Mesenchymal stem cell (in vitro differentiated cells and primary cell): ENCODE results near the gene MARF1.
A peak's percentile ranks its signal among the peaks of the same experiment; 100 is the strongest.

Experiments
- DNase-seq: peaks from one replicate; pipeline ENCODE4 v3.0.0-alpha.2; 2013
- H2AFZ ChIP-seq: one replicate; pipeline ENCODE4 v1.6.1; 2013; ENCODE audit warnings: low read depth, mild to moderate bottlenecking, control low read depth, inconsistent platforms, low read length, moderate library complexity
- H2AK5ac ChIP-seq: 2 replicates; pipeline ENCODE4 v1.6.1; 2013; ENCODE audit warnings: low read length, moderate library complexity, mild to moderate bottlenecking, inconsistent platforms; ENCODE audit not compliant: severe bottlenecking
- H2BK120ac ChIP-seq: one replicate; pipeline ENCODE4 v1.6.1; 2013; ENCODE audit warnings: low read depth, mild to moderate bottlenecking, inconsistent platforms, low read length, moderate library complexity
- H2BK12ac ChIP-seq, 2 experiments: one replicate each; pipeline ENCODE4 v1.6.1; 2013; ENCODE audit warnings: inconsistent platforms in 2 of 2, low read length in 2 of 2, mild to moderate bottlenecking in 2 of 2, moderate library complexity in 2 of 2, control low read depth in 1 of 2
- H2BK15ac ChIP-seq: one replicate; pipeline ENCODE4 v1.6.1; 2013; ENCODE audit warnings: mild to moderate bottlenecking, low read depth, inconsistent platforms; ENCODE audit not compliant: poor library complexity, severe bottlenecking
- H2BK5ac ChIP-seq: 2 replicates; pipeline ENCODE4 v1.6.1; 2013; ENCODE audit warnings: low read depth, mild to moderate bottlenecking, low read length, control low read depth, inconsistent platforms; ENCODE audit not compliant: poor library complexity, severe bottlenecking
- H3K14ac ChIP-seq, 2 experiments: one replicate each; pipeline ENCODE4 v1.6.1; 2013; ENCODE audit warnings: inconsistent platforms in 2 of 2, low read length in 2 of 2, control low read depth in 1 of 2, mild to moderate bottlenecking in 1 of 2, moderate library complexity in 1 of 2
- H3K18ac ChIP-seq, 2 experiments: one replicate each; pipeline ENCODE4 v1.6.1; 2013; ENCODE audit warnings: inconsistent platforms in 2 of 2, low read length in 2 of 2, control low read depth in 1 of 2, low read depth in 1 of 2, mild to moderate bottlenecking in 1 of 2
- H3K23ac ChIP-seq, 2 experiments: one replicate each; pipeline ENCODE4 v1.6.1; 2013; ENCODE audit warnings: inconsistent platforms in 2 of 2, low read length in 2 of 2, mild to moderate bottlenecking in 2 of 2, moderate library complexity in 2 of 2, control low read depth in 1 of 2
- H3K27ac ChIP-seq: 2 replicates; pipeline ENCODE4 v1.5.1; 2013; ENCODE audit warnings: mild to moderate bottlenecking, moderate library complexity, low read length, control low read depth, inconsistent platforms; ENCODE audit not compliant: poor library complexity, severe bottlenecking
- H3K27me3 ChIP-seq, 2 experiments: 2 replicates each; pipeline versions ENCODE4 v1.6.1 to v1.7.0; 2013; ENCODE audit warnings: low read length in 2 of 2, mild to moderate bottlenecking in 2 of 2, moderate library complexity in 2 of 2, control low read depth in 1 of 2, inconsistent platforms in 1 of 2; ENCODE audit not compliant: control insufficient read depth in 1 of 2, insufficient read depth in 1 of 2
- H3K36me3 ChIP-seq, 2 experiments: 2 replicates each; pipeline versions ENCODE4 v1.6.1 to v1.7.0; 2013; ENCODE audit warnings: low read length in 2 of 2, control low read depth in 1 of 2, inconsistent platforms in 1 of 2, low read depth in 1 of 2, mild to moderate bottlenecking in 1 of 2; ENCODE audit not compliant: insufficient read depth in 2 of 2, control insufficient read depth in 1 of 2
- H3K4ac ChIP-seq, 2 experiments: one replicate each; pipeline ENCODE4 v1.6.1; 2013; ENCODE audit warnings: inconsistent platforms in 2 of 2, low read length in 2 of 2, mild to moderate bottlenecking in 2 of 2, moderate library complexity in 2 of 2, control low read depth in 1 of 2, low read depth in 1 of 2
- H3K4me1 ChIP-seq: 2 replicates; pipeline ENCODE4 v1.6.1; 2013; ENCODE audit warnings: low read depth, low read length, control low read depth; ENCODE audit not compliant: control insufficient read depth, insufficient read depth
- H3K4me2 ChIP-seq: 2 replicates; pipeline ENCODE4 v1.6.1; 2013; ENCODE audit warnings: low read length, mild to moderate bottlenecking, inconsistent platforms; ENCODE audit not compliant: poor library complexity, severe bottlenecking
- H3K4me3 ChIP-seq, 2 experiments: 2 replicates each; pipeline versions ENCODE4 v1.5.1 to v1.7.0; 2013; ENCODE audit warnings: low read length in 2 of 2, mild to moderate bottlenecking in 2 of 2, control low read depth in 1 of 2, low read depth in 1 of 2; ENCODE audit not compliant: insufficient read depth in 1 of 2
- H3K79me1 ChIP-seq: replicated peaks from 2 replicates; pipeline ENCODE4 v1.6.1; 2013; ENCODE audit warnings: mild to moderate bottlenecking, control low read depth, low read length, inconsistent platforms; ENCODE audit not compliant: poor library complexity, severe bottlenecking
- H3K9ac ChIP-seq: 2 replicates; pipeline ENCODE4 v1.7.0; 2013; ENCODE audit warnings: mild to moderate bottlenecking, low read length, moderate library complexity
- H3K9me3 ChIP-seq: 2 replicates; pipeline ENCODE4 v1.7.0; 2013; ENCODE audit warnings: mild to moderate bottlenecking, low read length; ENCODE audit not compliant: control insufficient read depth
- H4K8ac ChIP-seq: one replicate; pipeline ENCODE4 v1.6.1; 2013; ENCODE audit warnings: inconsistent platforms, mild to moderate bottlenecking, low read length, moderate library complexity
- H4K91ac ChIP-seq: one replicate; pipeline ENCODE4 v1.6.1; 2013; ENCODE audit warnings: mild to moderate bottlenecking, low read length, inconsistent platforms
- WGBS: methylation state at CpG from one replicate; pipeline ENCODE4 v1.1.7; 2013; ENCODE audit warnings: mixed read lengths; 5-methylcytosine and 5-hydroxymethylcytosine counted together

The MARF1 gene

GRCh38 chr16:15545544-15545943, 97.4 kb downstream of the MARF1 start:
- Histone ChIP-seq H2AK5ac (no peak overlapping the region), H2BK120ac (no peak overlapping the region), H2BK12ac (no peak overlapping the region), H3K4me1 (peaks cover 4% of the 10 kb centered on the region), H4K91ac (no peak overlapping the region), H3K4me2 (no peak overlapping the region), H3K23ac (no peak overlapping the region), H3K27ac (no peak overlapping the region), H4K8ac (no peak overlapping the region), H3K27me3 (no peaks in the 10 kb centered on the region), H3K14ac (no peak overlapping the region), H3K9me3 (no peaks in the 10 kb centered on the region), H2AFZ (no peak overlapping the region), H3K18ac (no peak overlapping the region), H2BK5ac (no peak overlapping the region), H3K79me1 (peaks cover 16% of the 10 kb centered on the region), H3K4me3 (no peak overlapping the region), H3K36me3 (peaks cover 4 to 33% of the 10 kb centered on the region in 2 experiments), H3K9ac (no peak overlapping the region), H3K4ac (no peak overlapping the region), H2BK15ac (no peak overlapping the region)
- WGBS, result 100% methylated on average over 1 of the region's 2 CpGs
- DNase-seq, result no peak

- H4K91ac ChIP-seq, result no peak overlapping the region
- H3K79me1 ChIP-seq, result peaks cover 16% of the 10 kb centered on the region
- H3K4me3 ChIP-seq, result no peak overlapping the region
- H3K9ac ChIP-seq, result no peak overlapping the region
- 57% methylated on average over 5 of the region's 5 CpGs for WGBS
- H3K18ac ChIP-seq, result no peak overlapping the region
- no peak for DNase-seq
- no peaks in the 10 kb centered on the region for H3K27me3 ChIP-seq
- peaks cover 4% of the 10 kb centered on the region for H3K4me1 ChIP-seq
- no peak overlapping the region for H3K4me2 ChIP-seq
- no peak overlapping the region for H2AFZ ChIP-seq
- no peak overlapping the region for H2BK5ac ChIP-seq
- H2BK15ac ChIP-seq, result no peak overlapping the region
- no peak overlapping the region for H3K4ac ChIP-seq
- peaks cover 4 to 34% of the 10 kb centered on the region in 2 experiments for H3K36me3 ChIP-seq
- no peak overlapping the region for H3K14ac ChIP-seq
- no peak overlapping the region for H2AK5ac ChIP-seq
- no peak overlapping the region for H4K8ac ChIP-seq
- H3K23ac ChIP-seq, result no peak overlapping the region
- H3K9me3 ChIP-seq, result no peaks in the 10 kb centered on the region
- peak overlapping the region in 1 of 2 experiments; percentile 30 for H2BK12ac ChIP-seq
- no peak overlapping the region for H2BK120ac ChIP-seq
- no peak overlapping the region for H3K27ac ChIP-seq
Observed at GRCh38 chr16:15544405-15544804, 98.5 kb downstream of the MARF1 start.
